Astrocyte (in vitro differentiated cells and primary cell): ENCODE measurements around the gene GRM7. TPM values are rescaled to one million over a fixed set of nuclear protein-coding genes. Genes with fewer than 3 reads are reported as not detected.
A peak's percentile ranks its signal among the peaks of the same experiment; 100 is the strongest.

Experiments
- DNase-seq: peaks from one replicate; pipeline ENCODE4 v3.0.0-alpha.2; 2010; ENCODE audit warnings: low read depth
- FAIRE-seq: peaks from 2 replicates; lab custom pipeline; 2011; peaks lifted over from hg19 to GRCh38; lab: Jason Lieb, UNC
- H2AFZ ChIP-seq: 2 replicates; pipeline ENCODE4 v1.6.0; 2012; ENCODE audit warnings: low read depth, low read length, inconsistent platforms
- H3K27ac ChIP-seq: 2 replicates; pipeline ENCODE4 v1.5.1; 2011; ENCODE audit warnings: low read depth, low read length, inconsistent platforms
- H3K27me3 ChIP-seq: 2 replicates; pipeline ENCODE4 v1.6.0; 2011; ENCODE audit warnings: low read length, inconsistent platforms; ENCODE audit not compliant: insufficient read depth
- H3K36me3 ChIP-seq: 2 replicates; pipeline ENCODE4 v1.5.1; 2011; ENCODE audit warnings: low read length, inconsistent platforms; ENCODE audit not compliant: insufficient read depth
- H3K4me1 ChIP-seq: 2 replicates; pipeline ENCODE4 v1.5.1; 2011; ENCODE audit warnings: low read length, inconsistent platforms; ENCODE audit not compliant: insufficient read depth
- H3K4me2 ChIP-seq: 2 replicates; pipeline ENCODE4 v1.6.0; 2012; ENCODE audit warnings: low read length, inconsistent platforms
- H3K4me3 ChIP-seq: 2 replicates; pipeline ENCODE4 v1.5.1; 2011; ENCODE audit warnings: low read depth, mild to moderate bottlenecking, low read length, inconsistent platforms; ENCODE audit not compliant: insufficient read depth
- H3K79me2 ChIP-seq: 2 replicates; pipeline ENCODE4 v1.6.0; 2012; ENCODE audit warnings: mild to moderate bottlenecking, low read length, inconsistent platforms; ENCODE audit not compliant: insufficient read depth
- H3K9ac ChIP-seq: 2 replicates; pipeline ENCODE4 v1.6.0; 2012; ENCODE audit warnings: mild to moderate bottlenecking, low read length, inconsistent platforms
- H3K9me3 ChIP-seq: 2 replicates; pipeline ENCODE4 v1.5.1; 2012; ENCODE audit warnings: low read depth, mild to moderate bottlenecking, low read length, inconsistent platforms; ENCODE audit not compliant: insufficient read depth
- H4K20me1 ChIP-seq: 2 replicates; pipeline ENCODE4 v1.6.0; 2012; ENCODE audit warnings: low read length, inconsistent platforms; ENCODE audit not compliant: insufficient read depth
- H3K27ac Mint-ChIP-seq: one replicate; pipeline ENCODE4 v1.8.0; 2021; ENCODE audit warnings: mild to moderate bottlenecking, mixed read lengths; ENCODE audit not compliant: unreplicated experiment
- H3K27me3 Mint-ChIP-seq: one replicate; pipeline ENCODE4 v1.8.0; 2021; ENCODE audit warnings: low read depth, mixed read lengths; ENCODE audit not compliant: unreplicated experiment
- H3K36me3 Mint-ChIP-seq: one replicate; pipeline ENCODE4 v1.8.0; 2021; ENCODE audit warnings: low read depth, mixed read lengths; ENCODE audit not compliant: unreplicated experiment
- H3K4me1 Mint-ChIP-seq: one replicate; pipeline ENCODE4 v1.8.0; 2021; ENCODE audit warnings: low read depth, mixed read lengths; ENCODE audit not compliant: unreplicated experiment
- H3K4me3 Mint-ChIP-seq: one replicate; pipeline ENCODE4 v1.8.0; 2021; ENCODE audit warnings: mild to moderate bottlenecking, moderate library complexity, mixed read lengths; ENCODE audit not compliant: unreplicated experiment
- H3K9me3 Mint-ChIP-seq: one replicate; pipeline ENCODE4 v1.8.0; 2021; ENCODE audit warnings: mild to moderate bottlenecking, mixed read lengths; ENCODE audit not compliant: unreplicated experiment
- CTCF ChIP-seq: IDR thresholded peaks from 2 replicates; pipeline ENCODE4 v1.5.1; 2011; ENCODE audit warnings: low read depth, mild to moderate bottlenecking, inconsistent platforms, low read length, moderate library complexity; ENCODE audit not compliant: insufficient read depth
- EZH2 ChIP-seq: IDR thresholded peaks from 2 replicates; pipeline ENCODE4 v1.6.1; 2012; ENCODE audit warnings: mild to moderate bottlenecking, low read length, inconsistent platforms; ENCODE audit not compliant: insufficient read depth
- total RNA-seq: library from RNA; stranded (reverse); gene quantifications from 2 replicates; pipeline ENCODE4 v1.2.1, GENCODE V29; 2021

The GRM7 gene
- total RNA-seq, 1 donor from 2014 or later: not detected

GRCh38 chr3:7075117-7075516 is 214.2 kb downstream of the GRM7 start:
- H4K20me1 ChIP-seq: no peaks in the 10 kb centered on the region
- H3K9ac ChIP-seq: no peak overlapping the region
- no peak for DNase-seq
- H3K27ac ChIP-seq: no peak overlapping the region
- Mint-ChIP-seq H3K4me1 (no peaks in the 10 kb centered on the region), H3K9me3 (no peaks in the 10 kb centered on the region), H3K4me3 (no peak overlapping the region), H3K36me3 (no peaks in the 10 kb centered on the region), H3K27me3 (no peaks in the 10 kb centered on the region), H3K27ac (no peak overlapping the region)
- H3K4me1 ChIP-seq: no peaks in the 10 kb centered on the region
- H2AFZ ChIP-seq: no peak overlapping the region
- no peak overlapping the region for H3K4me2 ChIP-seq
- H3K27me3 ChIP-seq: no peaks in the 10 kb centered on the region
- H3K36me3 ChIP-seq: no peaks in the 10 kb centered on the region
- H3K9me3 ChIP-seq: no peaks in the 10 kb centered on the region
- TF ChIP-seq CTCF: no peak
- TF ChIP-seq EZH2: no peak
- no peaks in the 10 kb centered on the region for H3K79me2 ChIP-seq
- no peak overlapping the region for H3K4me3 ChIP-seq
- no peak for FAIRE-seq

- Mint-ChIP-seq H3K9me3 (no peaks in the 10 kb centered on the region), H3K36me3 (no peaks in the 10 kb centered on the region), H3K27me3 (no peaks in the 10 kb centered on the region), H3K4me3 (no peak overlapping the region), H3K27ac (no peak overlapping the region), H3K4me1 (no peaks in the 10 kb centered on the region)
- Histone ChIP-seq H3K9ac (no peak overlapping the region), H3K9me3 (no peaks in the 10 kb centered on the region), H3K27ac (no peak overlapping the region), H2AFZ (no peak overlapping the region), H3K4me1 (no peaks in the 10 kb centered on the region), H3K4me2 (no peak overlapping the region), H3K27me3 (no peaks in the 10 kb centered on the region), H3K4me3 (no peak overlapping the region), H4K20me1 (no peaks in the 10 kb centered on the region), H3K79me2 (no peaks in the 10 kb centered on the region), H3K36me3 (no peaks in the 10 kb centered on the region)
- TF ChIP-seq EZH2 (no peak), CTCF (peak; percentile 19)
- no peak for DNase-seq
- no peak for FAIRE-seq
Observed at GRCh38 chr3:7075901-7076300, 215.0 kb downstream of the GRM7 start.

GRCh38 chr3:7082244-7082643 is 221.3 kb downstream of the GRM7 start:
- Histone ChIP-seq H3K4me1 (no peaks in the 10 kb centered on the region), H3K27ac (no peak overlapping the region), H3K79me2 (no peaks in the 10 kb centered on the region), H3K9me3 (no peaks in the 10 kb centered on the region), H3K4me3 (no peak overlapping the region), H4K20me1 (no peaks in the 10 kb centered on the region), H3K36me3 (no peaks in the 10 kb centered on the region), H3K4me2 (no peak overlapping the region), H2AFZ (no peak overlapping the region), H3K9ac (no peak overlapping the region), H3K27me3 (no peaks in the 10 kb centered on the region)
- no peaks in the 10 kb centered on the region for H3K4me1 Mint-ChIP-seq
- no peaks in the 10 kb centered on the region for H3K27me3 Mint-ChIP-seq
- FAIRE-seq (no peak), DNase-seq (no peak)
- H3K27ac Mint-ChIP-seq: no peak overlapping the region
- H3K9me3 Mint-ChIP-seq: peaks cover 4% of the 10 kb centered on the region
- H3K36me3 Mint-ChIP-seq: no peaks in the 10 kb centered on the region
- no peak overlapping the region for H3K4me3 Mint-ChIP-seq
- TF ChIP-seq CTCF (no peak), EZH2 (no peak)
